K562 (cell line): ENCODE results near the gene FAM78B. TPM values are rescaled to one million over a fixed set of nuclear protein-coding genes. Genes with fewer than 3 reads are reported as not detected.

Experiments used
- ATAC-seq: fragments of 200-7000 bp; cut with Tn5 transposase; 3 replicates; pipeline ENCODE4 v1.9.1; 2020; ENCODE audit warnings: moderate library complexity
- BruUV-seq: library from RNA; stranded (reverse); fragments of 400-500 nt; replicated peaks from 2 replicates; lab custom pipeline; 2021; lab: Mats Ljungman, UMichigan
- CTCF ChIA-PET: fragments of 300-600 bp; formaldehyde crosslinking; extraction: SDS; loops from one replicate; lab custom pipeline; 2021; ENCODE audit warnings: low intra/inter-chr PET ratio; lab: Yijun Ruan, JAX
- POLR2A ChIA-PET: fragments of 300-600, 350-650 bp; sonication (Branson Sonifier 250); formaldehyde crosslinking; extraction: SDS; loops from one replicate; lab custom pipeline; 2021; ENCODE audit warnings: antibody characterized with exemption, inconsistent platforms; lab: Yijun Ruan, JAX
- DNase-seq, 4 experiments: peaks; one replicate each; pipeline versions ENCODE4 v3.0.0 to v3.0.0-alpha.2; 2011 to 2018; ENCODE audit warnings: low spot score in 3 of 4, mixed read lengths in 3 of 4; ENCODE audit errors: extremely low read depth in 1 of 4
- FAIRE-seq: peaks from 2 replicates; lab custom pipeline; 2011; peaks lifted over from hg19 to GRCh38; lab: Jason Lieb, UNC
- H2AFZ ChIP-seq: 2 replicates; pipeline ENCODE4 v1.6.0; 2011; ENCODE audit warnings: low read depth, low read length, control low read depth, inconsistent platforms
- H3K27ac ChIP-seq: fragments of 200-600 bp; 3 replicates; pipeline ENCODE4 v1.8.0; 2011; ENCODE audit warnings: low read depth, mild to moderate bottlenecking, control low read depth, inconsistent platforms, low read length, moderate library complexity, mixed read lengths; ENCODE audit errors: extremely low read depth
- H3K27me3 ChIP-seq, 2 experiments: fragments of 300-600 bp in 1 of 2; 2 replicates in 1 of 2; 3 replicates in 1 of 2; pipeline versions ENCODE4 v1.6.0 to v1.8.0; 2011; ENCODE audit warnings: inconsistent platforms in 2 of 2, low read length in 2 of 2, mild to moderate bottlenecking in 1 of 2, mixed read lengths in 1 of 2, moderate library complexity in 1 of 2; ENCODE audit not compliant: control insufficient read depth in 2 of 2, insufficient read depth in 2 of 2
- H3K36me3 ChIP-seq: fragments of 300-600 bp; 3 replicates; pipeline ENCODE4 v1.8.0; 2011; ENCODE audit warnings: mild to moderate bottlenecking, low read length, inconsistent platforms; ENCODE audit not compliant: control insufficient read depth, insufficient read depth
- H3K4me1 ChIP-seq, 2 experiments: fragments of 200-600 bp in 1 of 2; replicated peaks in 1 of 2; 2 replicates in 1 of 2; 3 replicates in 1 of 2; pipeline versions ENCODE4 v1.5.1 to v1.8.0; 2011; ENCODE audit warnings: inconsistent platforms in 2 of 2, low read length in 2 of 2, mild to moderate bottlenecking in 1 of 2, mixed read lengths in 1 of 2, moderate library complexity in 1 of 2; ENCODE audit not compliant: control insufficient read depth in 2 of 2, insufficient read depth in 2 of 2
- H3K4me2 ChIP-seq: 2 replicates; pipeline ENCODE4 v1.6.1; 2011; ENCODE audit warnings: low read length, control low read depth, inconsistent platforms, mixed read lengths; ENCODE audit not compliant: insufficient read depth
- H3K4me3 ChIP-seq: fragments of 200-600 bp; sonication (generic), shearing (Covaris generic); 2 replicates; pipeline ENCODE4 v1.5.1; 2016; ENCODE audit warnings: control low read depth, inconsistent platforms
- H3K79me2 ChIP-seq: fragments of 200-600 bp; 3 replicates; pipeline ENCODE4 v1.8.0; 2011; ENCODE audit warnings: low read length, inconsistent platforms; ENCODE audit not compliant: control insufficient read depth, insufficient read depth
- H3K9ac ChIP-seq, 2 experiments: 2 replicates each; pipeline versions ENCODE4 v1.6.0 to v1.6.1; 2011; ENCODE audit warnings: low read depth in 2 of 2, low read length in 2 of 2, control low read depth in 1 of 2, inconsistent platforms in 1 of 2, mild to moderate bottlenecking in 1 of 2, mixed read lengths in 1 of 2; ENCODE audit not compliant: insufficient read depth in 1 of 2
- H3K9me1 ChIP-seq: one replicate; pipeline ENCODE4 v1.6.0; 2011; ENCODE audit warnings: inconsistent platforms, mild to moderate bottlenecking, low read length, moderate library complexity; ENCODE audit not compliant: control insufficient read depth, insufficient read depth
- H3K9me3 ChIP-seq: replicated peaks from 2 replicates; pipeline ENCODE4 v1.5.1; 2011; ENCODE audit warnings: low read depth, low read length, inconsistent platforms; ENCODE audit not compliant: control insufficient read depth, insufficient read depth
- H4K20me1 ChIP-seq: replicated peaks from 2 replicates; pipeline ENCODE4 v1.6.1; 2011; ENCODE audit warnings: low read length, inconsistent platforms, mixed read lengths; ENCODE audit not compliant: control insufficient read depth, insufficient read depth
- CAMTA2 ChIP-seq: fragments of 250-450 bp; sonication (Bioruptor Pico); conservative IDR thresholded peaks from 2 replicates; pipeline ENCODE4 v1.5.1; 2022
- LEF1 ChIP-seq: fragments of 450-650 bp; IDR thresholded peaks from 2 replicates; pipeline ENCODE4 v1.6.1; 2016; ENCODE audit warnings: mild to moderate bottlenecking
- MIER1 ChIP-seq: fragments of 450-650 bp; IDR thresholded peaks from 2 replicates; pipeline ENCODE4 v1.6.1; 2016; ENCODE audit warnings: antibody characterized with exemption, mild to moderate bottlenecking, low read depth
- SNRNP70 ChIP-seq: fragments of 200-400 bp; formaldehyde crosslinking; optimal IDR thresholded peaks from 2 replicates; pipeline ENCODE3; 2017; ENCODE audit warnings: low read depth, low read length
- SREBF1 ChIP-seq: fragments of 150-350 bp; IDR thresholded peaks from 2 replicates; pipeline ENCODE4 v1.6.1; 2014; ENCODE audit warnings: antibody characterized with exemption, low read depth, low read length, borderline replicate concordance
- ZHX1 ChIP-seq: fragments of 150-350 bp; conservative IDR thresholded peaks from 2 replicates; pipeline ENCODE4 v1.6.1; 2014; ENCODE audit warnings: low read length
- ZNF217 ChIP-seq: sonication (generic); formaldehyde crosslinking; IDR thresholded peaks from 2 replicates; pipeline ENCODE4 v1.8.0; 2022; ENCODE audit warnings: mild to moderate bottlenecking, missing genetic modification reagents
- ZNF274 ChIP-seq: IDR thresholded peaks from 2 replicates; pipeline ENCODE4 v1.6.1; 2011; ENCODE audit warnings: low read depth, mild to moderate bottlenecking, low read length, moderate library complexity, borderline replicate concordance
- WGBS: fragments of 100-300 bp; shearing (Covaris generic); methylation state at CpG from one replicate; pipeline ENCODE4 v1.1.6; 2016; ENCODE audit warnings: low coverage, mixed read lengths; ENCODE audit not compliant: insufficient coverage; ENCODE audit errors: missing lambda C conversion rate; 5-methylcytosine and 5-hydroxymethylcytosine counted together
- in situ Hi-C: fragments of 300-500 bp; cut with MboI; formaldehyde crosslinking; loops from 4 replicates; pipeline ENCODE4 v1.15.0; 2018; ENCODE audit warnings: inconsistent platforms, mixed read lengths
- intact Hi-C: fragments of 100-400 bp; cut with micrococcal nuclease; formaldehyde crosslinking; loops from 2 replicates; pipeline ENCODE4 v1.14.2; 2022
- polyA plus RNA-seq, 8 experiments: library from polyadenylated mRNA; depleted of rRNA in 4 of 8; stranded (reverse) in 5 of 8; unstranded in 3 of 8; fragments of >200 nt; fragmentation: Nextera tagmentation in 2 of 8; fragmentation: Illumina TruSeq in 1 of 8; extraction: Ambion mirVana in 2 of 8; extraction: Trizol in 1 of 8; gene quantifications; 2 replicates each; pipeline versions ENCODE4 v1.2.1 to v1.2.3, GENCODE V29; 2011 to 2014; ENCODE audit warnings: inconsistent platforms in 1 of 8, missing spikeins in 1 of 8
- total RNA-seq, 7 experiments: library from RNA; depleted of rRNA in 6 of 7; stranded (reverse); fragments of >200 nt in 6 of 7; fragmentation: Illumina TruSeq in 2 of 7; extraction: Trizol in 2 of 7; gene quantifications; 2 replicates each; pipeline versions ENCODE4 v1.2.1 to v1.2.3, GENCODE V29; 2011 to 2021; ENCODE audit warnings: low replicate concordance in 1 of 7
- TF ChIP-seq, protein P1 (sequence below): fragments of 450-650 bp; IDR thresholded peaks from 2 replicates; pipeline ENCODE4 v1.6.1; 2016; ENCODE audit warnings: low read depth

FAM78B gene
- total and polyA plus RNA-seq, 9 of the 15 experiments (the other 6 are each of a cell fraction or from before 2014, with no cell fraction given), result 0.04 to 0.43 (median 0.29) TPM; not detected in 1

DNA sequence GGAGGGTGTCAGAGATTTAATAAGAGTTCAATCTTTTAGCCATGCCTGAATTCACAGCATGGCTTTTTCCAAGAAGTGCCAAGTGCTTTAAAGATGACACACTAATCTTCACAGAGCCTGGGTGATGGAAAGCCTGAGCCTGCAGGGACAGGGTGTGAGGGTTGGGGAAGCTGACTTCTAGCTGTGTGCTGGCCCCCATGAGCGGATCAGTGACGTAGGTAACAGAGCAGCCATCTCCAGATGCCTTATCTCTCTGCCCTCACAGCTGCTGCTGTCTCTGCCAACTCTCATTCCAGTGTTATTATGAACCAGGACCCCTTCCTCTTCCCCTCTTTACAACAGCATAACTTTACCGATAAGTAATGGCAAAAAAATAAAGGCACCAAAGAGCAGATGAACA, 30.6 kb downstream of the FAM78B start (continued):
- TF ChIP-seq ZHX1, result no peak

DNA sequence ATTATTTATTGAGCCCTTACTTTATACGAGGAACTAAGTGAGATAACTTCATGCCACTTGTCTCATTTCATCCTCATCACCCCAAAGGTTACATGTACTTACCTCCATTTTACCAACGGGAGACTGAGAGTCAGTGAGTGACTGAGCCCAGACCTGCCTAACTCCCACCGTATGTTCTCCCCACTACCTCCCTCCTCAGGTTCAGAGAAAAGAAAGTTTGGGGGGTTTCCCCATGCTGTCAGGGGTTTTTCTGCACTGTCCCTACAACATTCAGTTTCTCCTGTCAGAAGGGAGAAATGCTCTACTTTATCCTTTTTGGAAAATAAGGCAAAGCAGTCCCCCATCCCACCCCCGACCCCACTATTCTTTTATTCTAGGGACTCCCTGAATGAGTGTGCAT, 32.9 kb downstream of the FAM78B start:
- Histone ChIP-seq H3K9me3 (no peaks in the 10 kb centered on the region), H3K27me3 (peaks cover 0 to 7% of the 10 kb centered on the region in 2 experiments; a peak in 2 of 5 replicates), H3K4me2 (no peak overlapping the region), H3K4me3 (no peak overlapping the region), H3K4me1 (no peaks in the 10 kb centered on the region), H2AFZ (no peak overlapping the region), H4K20me1 (no peaks in the 10 kb centered on the region; the same call in 1 of the 2 replicates), H3K36me3 (no peaks in the 10 kb centered on the region), H3K9ac (no peak overlapping the region), H3K79me2 (no peaks in the 10 kb centered on the region), H3K27ac (no peak overlapping the region), H3K9me1 (no peaks in the 10 kb centered on the region)
- FAIRE-seq (no peak), DNase-seq (no peak), ATAC-seq (no peak)
- CTCF ChIA-PET, result no interaction called here
- BruUV-seq, result no TSS peak
- POLR2A ChIA-PET, result interaction anchor here (0.7 kb wide), 1 partner anchor 96 kb away, joined by 3 read pairs; no protein-coding TSS in a partner anchor
- intact Hi-C loops (loop anchor here (1.0 kb wide), 1 partner anchor 299 kb away; no protein-coding TSS in a partner anchor), in situ Hi-C loops (no loop called here)
- 0% methylated on average over 4 of the region's 4 CpGs for WGBS
- TF ChIP-seq SNRNP70, result no peak
- TF ChIP-seq, protein P1, sequence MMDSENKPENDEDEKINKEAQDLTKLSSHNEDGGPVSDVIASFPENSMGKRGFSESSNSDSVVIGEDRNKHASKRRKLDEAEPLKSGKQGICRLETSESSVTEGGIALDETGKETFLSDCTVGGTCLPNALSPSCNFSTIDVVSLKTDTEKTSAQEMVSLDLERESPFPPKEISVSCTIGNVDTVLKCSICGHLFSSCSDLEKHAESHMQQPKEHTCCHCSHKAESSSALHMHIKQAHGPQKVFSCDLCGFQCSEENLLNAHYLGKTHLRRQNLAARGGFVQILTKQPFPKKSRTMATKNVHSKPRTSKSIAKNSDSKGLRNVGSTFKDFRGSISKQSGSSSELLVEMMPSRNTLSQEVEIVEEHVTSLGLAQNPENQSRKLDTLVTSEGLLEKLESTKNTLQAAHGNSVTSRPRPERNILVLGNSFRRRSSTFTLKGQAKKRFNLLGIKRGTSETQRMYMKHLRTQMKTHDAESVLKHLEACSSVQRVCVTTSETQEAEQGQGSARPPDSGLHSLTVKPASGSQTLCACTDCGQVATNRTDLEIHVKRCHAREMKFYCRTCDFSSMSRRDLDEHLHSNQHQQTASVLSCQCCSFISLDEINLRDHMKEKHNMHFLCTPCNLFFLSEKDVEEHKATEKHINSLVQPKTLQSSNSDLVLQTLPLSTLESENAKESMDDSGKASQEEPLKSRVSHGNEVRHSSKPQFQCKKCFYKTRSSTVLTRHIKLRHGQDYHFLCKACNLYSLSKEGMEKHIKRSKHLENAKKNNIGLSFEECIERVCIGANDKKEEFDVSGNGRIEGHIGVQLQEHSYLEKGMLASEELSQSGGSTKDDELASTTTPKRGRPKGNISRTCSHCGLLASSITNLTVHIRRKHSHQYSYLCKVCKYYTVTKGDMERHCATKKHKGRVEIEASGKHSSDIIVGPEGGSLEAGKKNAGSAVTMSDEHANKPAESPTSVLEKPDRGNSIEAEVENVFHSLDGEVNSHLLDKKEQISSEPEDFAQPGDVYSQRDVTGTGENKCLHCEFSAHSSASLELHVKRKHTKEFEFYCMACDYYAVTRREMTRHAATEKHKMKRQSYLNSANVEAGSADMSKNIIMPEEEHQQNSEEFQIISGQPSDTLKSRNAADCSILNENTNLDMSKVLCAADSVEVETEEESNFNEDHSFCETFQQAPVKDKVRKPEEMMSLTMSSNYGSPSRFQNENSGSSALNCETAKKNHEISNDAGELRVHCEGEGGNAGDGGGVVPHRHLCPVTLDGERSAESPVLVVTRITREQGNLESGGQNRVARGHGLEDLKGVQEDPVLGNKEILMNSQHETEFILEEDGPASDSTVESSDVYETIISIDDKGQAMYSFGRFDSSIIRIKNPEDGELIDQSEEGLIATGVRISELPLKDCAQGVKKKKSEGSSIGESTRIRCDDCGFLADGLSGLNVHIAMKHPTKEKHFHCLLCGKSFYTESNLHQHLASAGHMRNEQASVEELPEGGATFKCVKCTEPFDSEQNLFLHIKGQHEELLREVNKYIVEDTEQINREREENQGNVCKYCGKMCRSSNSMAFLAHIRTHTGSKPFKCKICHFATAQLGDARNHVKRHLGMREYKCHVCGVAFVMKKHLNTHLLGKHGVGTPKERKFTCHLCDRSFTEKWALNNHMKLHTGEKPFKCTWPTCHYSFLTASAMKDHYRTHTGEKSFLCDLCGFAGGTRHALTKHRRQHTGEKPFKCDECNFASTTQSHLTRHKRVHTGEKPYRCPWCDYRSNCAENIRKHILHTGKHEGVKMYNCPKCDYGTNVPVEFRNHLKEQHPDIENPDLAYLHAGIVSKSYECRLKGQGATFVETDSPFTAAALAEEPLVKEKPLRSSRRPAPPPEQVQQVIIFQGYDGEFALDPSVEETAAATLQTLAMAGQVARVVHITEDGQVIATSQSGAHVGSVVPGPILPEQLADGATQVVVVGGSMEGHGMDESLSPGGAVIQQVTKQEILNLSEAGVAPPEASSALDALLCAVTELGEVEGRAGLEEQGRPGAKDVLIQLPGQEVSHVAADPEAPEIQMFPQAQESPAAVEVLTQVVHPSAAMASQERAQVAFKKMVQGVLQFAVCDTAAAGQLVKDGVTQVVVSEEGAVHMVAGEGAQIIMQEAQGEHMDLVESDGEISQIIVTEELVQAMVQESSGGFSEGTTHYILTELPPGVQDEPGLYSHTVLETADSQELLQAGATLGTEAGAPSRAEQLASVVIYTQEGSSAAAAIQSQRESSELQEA, result no peak
- no peak for TF ChIP-seq CAMTA2 (CRISPR knock-in tag)
- no peak for TF ChIP-seq MIER1
- TF ChIP-seq LEF1, result no peak
- TF ChIP-seq ZNF217 (CRISPR knock-in tag), result no peak
- TF ChIP-seq SREBF1, result no peak
- TF ChIP-seq ZNF274, result no peak
